ENCODE data around the gene MAP7D3. TPM values are rescaled to one million over a fixed set of nuclear protein-coding genes. Genes with fewer than 3 reads are reported as not detected.
A peak's percentile ranks its signal among the peaks of the same experiment; 100 is the strongest.

MAP7D3 gene
- total and polyA plus RNA-seq, 9 of the 15 experiments (the other 6 are each of a cell fraction or from before 2014, with no cell fraction given) = 9.4 to 27.7 (median 14.0) TPM

DNA sequence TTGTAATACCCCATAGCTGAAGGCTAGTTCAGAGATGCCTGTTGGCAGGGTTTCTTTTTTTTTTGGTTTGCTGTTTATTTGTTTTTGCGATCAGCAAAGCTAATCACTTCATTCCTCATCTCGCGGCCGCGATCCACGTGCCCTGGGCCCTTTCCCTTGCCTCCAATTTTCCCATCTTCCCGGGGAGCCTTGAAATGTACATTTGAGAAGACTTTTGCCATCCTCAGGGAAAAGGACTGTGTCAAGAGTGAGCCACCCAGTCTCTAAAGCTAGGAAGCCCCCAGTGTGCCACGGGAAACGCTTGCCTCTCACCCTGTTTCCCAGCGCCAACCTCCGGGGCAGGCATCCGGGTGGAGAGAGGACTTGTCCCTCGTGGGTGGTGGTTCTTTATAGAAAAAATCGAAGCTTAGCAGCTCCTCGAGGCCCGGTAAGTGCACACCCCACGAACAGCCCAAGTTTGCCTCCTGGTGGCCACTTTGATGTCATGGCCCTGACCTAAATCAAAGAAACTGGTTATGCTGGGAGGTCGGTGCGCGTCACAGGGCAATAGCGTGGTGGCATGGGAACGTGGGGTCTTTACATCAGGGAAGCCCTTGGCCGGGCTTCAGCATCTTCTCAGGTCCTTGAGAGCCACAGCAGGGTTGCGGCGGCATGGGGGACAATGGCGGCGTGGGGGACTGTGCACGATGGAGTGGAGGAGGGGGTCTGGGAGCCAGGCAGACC, 42.0 kb downstream of the MAP7D3 start:
- in situ Hi-C loops (cut with MboI) (no loop called here), intact Hi-C loops (cut with micrococcal nuclease) (loop anchor here (2.0 to 5.0 kb wide), 2 partner anchors 42 to 182 kb away; no protein-coding TSS in a partner anchor)
- DNase-seq (ENCODE audit: extremely low read depth in 1 of 4, low spot score in 3 of 4) (peak; percentile 42 to 51 (median 50)), FAIRE-seq (no peak), ATAC-seq (peak; percentile 93)
- peaks cover 2 to 23% of the 10 kb centered on the region in 2 experiments; a peak in 4 of 5 replicates for H3K27me3 ChIP-seq (ENCODE audit: control insufficient read depth in 2 of 2, insufficient read depth in 2 of 2, low read length in 2 of 2)
- CTCF ChIA-PET (ENCODE audit: low intra/inter-chr PET ratio) = interaction anchor here (1.7 kb wide), 1 partner anchor 181 kb away, joined by 3 read pairs; no protein-coding TSS in a partner anchor
- H4K20me1 ChIP-seq (replicated peaks; ENCODE audit: control insufficient read depth, insufficient read depth, low read length) = no peaks in the 10 kb centered on the region
- POLR2A ChIA-PET = no interaction called here
- no peak overlapping the region for H3K4me2 ChIP-seq (ENCODE audit: insufficient read depth, low read length)
- peaks cover 0 to 3% of the 10 kb centered on the region in 2 experiments; a peak in 2 of 5 replicates for H3K4me1 ChIP-seq (replicated peaks in 1 of 2; ENCODE audit: control insufficient read depth in 2 of 2, insufficient read depth in 2 of 2, low read length in 2 of 2)
- H3K27ac ChIP-seq (ENCODE audit: extremely low read depth, low read depth, low read length) = no peak overlapping the region
- H3K9ac ChIP-seq (ENCODE audit: insufficient read depth in 1 of 2, low read depth in 2 of 2, low read length in 2 of 2) = no peak overlapping the region
- TF ChIP-seq KDM4B (IDR thresholded peaks at IDR 0.05; ENCODE audit: borderline replicate concordance in 2 of 2, low read depth in 1 of 2) (no peak), TRIM24 (IDR thresholded peaks at IDR 0.05) (no peak), RAD21 (CRISPR knock-in tag; conservative IDR thresholded peaks at IDR 0.05 in 1 of 2, IDR thresholded peaks at IDR 0.05 in 1 of 2) (peak; percentile 54 to 68), ZNF354B (CRISPR knock-in tag; IDR thresholded peaks at IDR 0.05) (no peak), POLR3G (IDR thresholded peaks at IDR 0.05; ENCODE audit: extremely low read depth, insufficient read length, insufficient replicate concordance) (no peak), SMC3 (conservative IDR thresholded peaks at IDR 0.05; ENCODE audit: insufficient read depth, low read depth, low read length) (0 out of 2 replicates have a peak, but pooled peaks have one; percentile 29), DACH1 (IDR thresholded peaks at IDR 0.05; ENCODE audit: partially characterized antibody) (no peak)
- TF ChIP-seq, protein P1, sequence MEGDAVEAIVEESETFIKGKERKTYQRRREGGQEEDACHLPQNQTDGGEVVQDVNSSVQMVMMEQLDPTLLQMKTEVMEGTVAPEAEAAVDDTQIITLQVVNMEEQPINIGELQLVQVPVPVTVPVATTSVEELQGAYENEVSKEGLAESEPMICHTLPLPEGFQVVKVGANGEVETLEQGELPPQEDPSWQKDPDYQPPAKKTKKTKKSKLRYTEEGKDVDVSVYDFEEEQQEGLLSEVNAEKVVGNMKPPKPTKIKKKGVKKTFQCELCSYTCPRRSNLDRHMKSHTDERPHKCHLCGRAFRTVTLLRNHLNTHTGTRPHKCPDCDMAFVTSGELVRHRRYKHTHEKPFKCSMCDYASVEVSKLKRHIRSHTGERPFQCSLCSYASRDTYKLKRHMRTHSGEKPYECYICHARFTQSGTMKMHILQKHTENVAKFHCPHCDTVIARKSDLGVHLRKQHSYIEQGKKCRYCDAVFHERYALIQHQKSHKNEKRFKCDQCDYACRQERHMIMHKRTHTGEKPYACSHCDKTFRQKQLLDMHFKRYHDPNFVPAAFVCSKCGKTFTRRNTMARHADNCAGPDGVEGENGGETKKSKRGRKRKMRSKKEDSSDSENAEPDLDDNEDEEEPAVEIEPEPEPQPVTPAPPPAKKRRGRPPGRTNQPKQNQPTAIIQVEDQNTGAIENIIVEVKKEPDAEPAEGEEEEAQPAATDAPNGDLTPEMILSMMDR (IDR thresholded peaks at IDR 0.05 in 2 of 3, conservative IDR thresholded peaks at IDR 0.05 in 1 of 3; ENCODE audit: insufficient read depth in 2 of 3, low read depth in 1 of 3, low read length in 3 of 3) = peak; percentile 60 to 65 (median 64)
- TF ChIP-seq, protein P2, sequence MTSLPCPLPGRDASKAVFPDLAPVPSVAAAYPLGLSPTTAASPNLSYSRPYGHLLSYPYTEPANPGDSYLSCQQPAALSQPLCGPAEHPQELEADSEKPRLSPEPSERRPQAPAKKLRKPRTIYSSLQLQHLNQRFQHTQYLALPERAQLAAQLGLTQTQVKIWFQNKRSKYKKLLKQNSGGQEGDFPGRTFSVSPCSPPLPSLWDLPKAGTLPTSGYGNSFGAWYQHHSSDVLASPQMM (CRISPR knock-in tag; IDR thresholded peaks at IDR 0.05) = no peak
- TF ChIP-seq, protein P3, sequence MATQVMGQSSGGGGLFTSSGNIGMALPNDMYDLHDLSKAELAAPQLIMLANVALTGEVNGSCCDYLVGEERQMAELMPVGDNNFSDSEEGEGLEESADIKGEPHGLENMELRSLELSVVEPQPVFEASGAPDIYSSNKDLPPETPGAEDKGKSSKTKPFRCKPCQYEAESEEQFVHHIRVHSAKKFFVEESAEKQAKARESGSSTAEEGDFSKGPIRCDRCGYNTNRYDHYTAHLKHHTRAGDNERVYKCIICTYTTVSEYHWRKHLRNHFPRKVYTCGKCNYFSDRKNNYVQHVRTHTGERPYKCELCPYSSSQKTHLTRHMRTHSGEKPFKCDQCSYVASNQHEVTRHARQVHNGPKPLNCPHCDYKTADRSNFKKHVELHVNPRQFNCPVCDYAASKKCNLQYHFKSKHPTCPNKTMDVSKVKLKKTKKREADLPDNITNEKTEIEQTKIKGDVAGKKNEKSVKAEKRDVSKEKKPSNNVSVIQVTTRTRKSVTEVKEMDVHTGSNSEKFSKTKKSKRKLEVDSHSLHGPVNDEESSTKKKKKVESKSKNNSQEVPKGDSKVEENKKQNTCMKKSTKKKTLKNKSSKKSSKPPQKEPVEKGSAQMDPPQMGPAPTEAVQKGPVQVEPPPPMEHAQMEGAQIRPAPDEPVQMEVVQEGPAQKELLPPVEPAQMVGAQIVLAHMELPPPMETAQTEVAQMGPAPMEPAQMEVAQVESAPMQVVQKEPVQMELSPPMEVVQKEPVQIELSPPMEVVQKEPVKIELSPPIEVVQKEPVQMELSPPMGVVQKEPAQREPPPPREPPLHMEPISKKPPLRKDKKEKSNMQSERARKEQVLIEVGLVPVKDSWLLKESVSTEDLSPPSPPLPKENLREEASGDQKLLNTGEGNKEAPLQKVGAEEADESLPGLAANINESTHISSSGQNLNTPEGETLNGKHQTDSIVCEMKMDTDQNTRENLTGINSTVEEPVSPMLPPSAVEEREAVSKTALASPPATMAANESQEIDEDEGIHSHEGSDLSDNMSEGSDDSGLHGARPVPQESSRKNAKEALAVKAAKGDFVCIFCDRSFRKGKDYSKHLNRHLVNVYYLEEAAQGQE (IDR thresholded peaks at IDR 0.05; ENCODE audit: borderline replicate concordance) = peak; percentile 41; the same call in 1 of the 2 replicates
- TF ChIP-seq, protein P3 (CRISPR knock-in tag; IDR thresholded peaks at IDR 0.05; ENCODE audit: low read depth) = no peak
- no peaks in the 10 kb centered on the region for H3K9me3 ChIP-seq (replicated peaks; ENCODE audit: control insufficient read depth, insufficient read depth, low read depth, low read length)
- no peak overlapping the region for H2AFZ ChIP-seq (ENCODE audit: low read depth, low read length)
- H3K36me3 ChIP-seq (ENCODE audit: control insufficient read depth, insufficient read depth, low read length) = no peaks in the 10 kb centered on the region
- H3K9me1 ChIP-seq (ENCODE audit: control insufficient read depth, insufficient read depth, low read length) = no peaks in the 10 kb centered on the region
- 3% methylated on average over 10 of the region's 28 CpGs for WGBS (ENCODE audit: insufficient coverage, low coverage, missing lambda C conversion rate)
- no peak overlapping the region for H3K4me3 ChIP-seq
- no TSS peak for BruUV-seq (replicated peaks)
- H3K79me2 ChIP-seq (ENCODE audit: control insufficient read depth, insufficient read depth, low read length) = no peaks in the 10 kb centered on the region
